Activated CD8-positive, alpha-beta memory T cell treated with anti-CD3 and anti-CD28 coated beads for 48 hours (primary cell): ENCODE measurements around the gene PSMF1.
"Not testable (repeated sequence)": the region's sequence is repeated elsewhere in the genome, so short reads cannot be mapped to it uniquely, and the experiment has no call there.

ENCODE experiments used
- DNase-seq, 3 experiments: peaks; one replicate each; pipeline ENCODE4 v3.0.0-alpha.2; 2020; ENCODE audit warnings: low read depth in 2 of 3, low spot score in 2 of 3

Gene PSMF1

GRCh38 chr20:1122388-1123315 lies 4.2 kb downstream of the PSMF1 start:
- no peak for DNase-seq

GRCh38 chr20:1123666-1124065 lies 5.3 kb downstream of the PSMF1 start:
- DNase-seq, result no peak

- no peak for DNase-seq
These were observed 6.0 kb downstream of the PSMF1 start for GRCh38 chr20:1124421-1124820.

GRCh38 chr20:1125277-1125676 lies 6.9 kb downstream of the PSMF1 start:
- DNase-seq, result no peak

- DNase-seq, result no peak
These were observed 9.4 kb downstream of the PSMF1 start for GRCh38 chr20:1127840-1128239.

GRCh38 chr20:1130058-1130694 lies 11.8 kb downstream of the PSMF1 start:
- no peak for DNase-seq

- DNase-seq, result no peak
These were observed 12.4 kb downstream of the PSMF1 start for GRCh38 chr20:1130847-1131246.

- DNase-seq, result no peak
These were observed 13.0 kb downstream of the PSMF1 start for GRCh38 chr20:1131354-1131753.

- no peak for DNase-seq
These were observed 16.0 kb downstream of the PSMF1 start for GRCh38 chr20:1134355-1134754.

- DNase-seq, result no peak
These were observed 16.4 kb downstream of the PSMF1 start for GRCh38 chr20:1134836-1135235.

GRCh38 chr20:1137236-1137635 lies 18.8 kb downstream of the PSMF1 start:
- no peak for DNase-seq

- DNase-seq, result no peak
These were observed 26.2 kb downstream of the PSMF1 start for GRCh38 chr20:1144401-1145172.

GRCh38 chr20:1146957-1147356 lies 28.6 kb downstream of the PSMF1 start:
- no peak for DNase-seq

GRCh38 chr20:1149812-1150211 lies 31.4 kb downstream of the PSMF1 start:
- DNase-seq, result not testable (repeated sequence)

- DNase-seq, result no peak
These were observed 31.8 kb downstream of the PSMF1 start for GRCh38 chr20:1150218-1150617.

GRCh38 chr20:1150968-1151367 lies 32.6 kb downstream of the PSMF1 start:
- DNase-seq, result no peak

GRCh38 chr20:1154226-1154625 lies 35.8 kb downstream of the PSMF1 start:
- no peak for DNase-seq

- DNase-seq, result no peak
These were observed 36.3 kb downstream of the PSMF1 start for GRCh38 chr20:1154691-1155090.

- no peak for DNase-seq
These were observed 36.9 kb downstream of the PSMF1 start for GRCh38 chr20:1155342-1155741.

GRCh38 chr20:1160496-1160895 lies 42.1 kb downstream of the PSMF1 start:
- DNase-seq, result no peak

GRCh38 chr20:1160991-1161390 lies 42.6 kb downstream of the PSMF1 start:
- DNase-seq, result no peak

GRCh38 chr20:1163105-1163504 lies 44.7 kb downstream of the PSMF1 start:
- no peak for DNase-seq
